PC-9 (cell line): ENCODE results near the gene PSORS1C1. TPM values are rescaled to one million over a fixed set of nuclear protein-coding genes. Genes with fewer than 3 reads are reported as not detected.

Source experiments
- BruUV-seq: library from RNA; stranded (reverse); fragments of 400-500 nt; replicated peaks from 2 replicates; lab custom pipeline; 2021; lab: Mats Ljungman, UMichigan
- CTCF ChIA-PET: fragments of 300-600 bp; sonication (Branson Sonifier 250); formaldehyde crosslinking; loops from one replicate; lab custom pipeline; 2022; ENCODE audit warnings: antibody characterized with exemption; lab: Charles Lee
- POLR2A ChIA-PET: fragments of 300-600 bp; sonication (Branson Sonifier 250); formaldehyde crosslinking; loops from one replicate; lab custom pipeline; 2022; ENCODE audit warnings: antibody characterized with exemption; ENCODE audit not compliant: unreplicated experiment; lab: Charles Lee
- DNase-seq, 2 experiments: peaks; one replicate each; pipeline versions ENCODE4 v3.0.0 to v3.0.0-alpha.2; 2015 to 2022; ENCODE audit warnings: mixed read lengths in 1 of 2
- H2AFZ ChIP-seq: fragments of 200-600 bp; sonication (generic); 2 replicates; pipeline ENCODE4 v1.8.1; 2017; ENCODE audit warnings: antibody characterized with exemption
- H3F3A ChIP-seq: fragments of 200-600 bp; sonication (generic); 2 replicates; pipeline ENCODE4 v1.8.1; 2017; ENCODE audit warnings: antibody characterized with exemption, mild to moderate bottlenecking, low read depth; ENCODE audit not compliant: insufficient read depth
- H3K27ac ChIP-seq: fragments of 200-600 bp; sonication (generic); 2 replicates; pipeline ENCODE4 v1.6.1; 2016; ENCODE audit warnings: mixed run types
- H3K27me3 ChIP-seq: fragments of 200-600 bp; sonication (generic); 2 replicates; pipeline ENCODE4 v1.6.1; 2016; ENCODE audit warnings: low read depth, mixed run types; ENCODE audit not compliant: insufficient read depth
- H3K36me3 ChIP-seq: fragments of 200-600 bp; sonication (generic); 2 replicates; pipeline ENCODE4 v1.6.1; 2016; ENCODE audit warnings: low read depth, mixed run types
- H3K4me1 ChIP-seq: fragments of 200-600 bp; sonication (generic); replicated peaks from 2 replicates; pipeline ENCODE4 v1.6.1; 2016; ENCODE audit warnings: mixed run types; ENCODE audit not compliant: insufficient read depth
- H3K4me2 ChIP-seq: fragments of 200-600 bp; sonication (generic); 2 replicates; pipeline ENCODE4 v1.6.1; 2017; ENCODE audit warnings: mixed run types
- H3K4me3 ChIP-seq: fragments of 200-600 bp; sonication (generic); 2 replicates; pipeline ENCODE4 v1.6.1; 2016; ENCODE audit warnings: mixed run types
- H3K79me2 ChIP-seq: fragments of 200-600 bp; sonication (generic); 2 replicates; pipeline ENCODE4 v1.6.1; 2017; ENCODE audit warnings: low read depth, mixed run types
- H3K9me2 ChIP-seq: fragments of 200-600 bp; sonication (generic); 2 replicates; pipeline ENCODE4 v1.8.1; 2017; ENCODE audit warnings: mild to moderate bottlenecking; ENCODE audit not compliant: insufficient read depth
- H3K9me3 ChIP-seq: fragments of 200-600 bp; sonication (generic); 2 replicates; pipeline ENCODE4 v1.8.1; 2016; ENCODE audit warnings: low read depth; ENCODE audit not compliant: insufficient read depth
- H4K20me1 ChIP-seq: fragments of 200-600 bp; sonication (generic); 2 replicates; pipeline ENCODE4 v1.8.1; 2017; ENCODE audit not compliant: insufficient read depth
- EZH2 ChIP-seq: fragments of 200-600 bp; sonication (generic); IDR thresholded peaks from 2 replicates; pipeline ENCODE4 v1.8.0; 2017; ENCODE audit warnings: antibody characterized with exemption, low read depth
- intact Hi-C: fragments of 100-400 bp; cut with micrococcal nuclease; formaldehyde crosslinking; loops from one replicate; pipeline ENCODE4 v1.10.0; 2022; ENCODE audit not compliant: unreplicated experiment
- total RNA-seq: library from RNA; stranded (reverse); gene quantifications from 2 replicates; pipeline ENCODE4 v1.2.3, GENCODE V29; 2021
- TF ChIP-seq, protein P1 (sequence below): fragments of 200-600 bp; sonication (generic); conservative IDR thresholded peaks from 2 replicates; pipeline ENCODE4 v1.6.1; 2017; ENCODE audit warnings: mixed run types, antibody characterized with exemption, mild to moderate bottlenecking, moderate library complexity

Gene PSORS1C1
- total RNA-seq, 1 experiment from 2014 or later, result 29.2 TPM

DNA sequence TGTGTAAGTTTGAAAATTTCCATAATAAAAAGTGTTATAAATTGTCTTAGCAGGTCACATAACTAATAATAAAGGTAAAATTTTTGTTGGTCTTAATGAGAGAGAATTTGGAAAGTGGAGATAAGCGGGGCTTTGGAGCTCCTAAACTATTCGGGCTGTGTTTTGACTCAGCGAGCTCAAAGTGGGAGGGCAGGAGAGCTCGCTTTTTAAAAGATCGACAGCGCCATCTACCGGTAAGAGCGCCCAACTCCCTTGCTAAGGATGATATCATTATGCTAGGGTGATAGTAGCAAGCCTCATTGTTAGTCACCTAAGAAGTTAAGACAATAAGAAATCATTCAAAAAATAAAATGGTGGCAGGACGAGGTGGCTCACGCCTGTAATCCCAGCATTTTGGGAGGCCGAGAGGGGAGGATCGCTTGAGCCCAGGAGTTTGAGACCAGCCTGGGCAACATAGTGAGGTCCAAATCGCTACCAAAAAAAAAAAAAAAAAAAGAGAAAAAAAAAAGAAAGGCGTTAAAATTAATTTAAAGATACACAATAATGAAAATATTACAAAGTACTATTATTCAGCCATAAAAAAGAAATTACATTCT, 27.0 kb upstream of the PSORS1C1 start:
- Histone ChIP-seq H3K36me3 (no peaks in the 10 kb centered on the region), H4K20me1 (no peaks in the 10 kb centered on the region), H3K27ac (0 out of 2 replicates have a peak overlapping the region, but pooled peaks have one; percentile 2), H3K4me1 (peaks cover 12% of the 10 kb centered on the region), H3K4me3 (no peak overlapping the region), H3K9me3 (no peaks in the 10 kb centered on the region), H3K27me3 (no peaks in the 10 kb centered on the region), H2AFZ (no peak overlapping the region), H3F3A (peaks cover 16% of the 10 kb centered on the region; the same call in 1 of the 2 replicates), H3K4me2 (peak overlapping the region; percentile 53), H3K9me2 (no peaks in the 10 kb centered on the region), H3K79me2 (no peaks in the 10 kb centered on the region)
- intact Hi-C loops, result loop anchor here (1.0 to 5.0 kb wide), 7 partner anchors 27 to 605 kb away; partner anchors contain the start of genes PSORS1C1 and TUBB
- ChIA-PET POLR2A (interaction anchor here (0.5 to 1.2 kb wide), 5 partner anchors 27 to 375 kb away, joined by 3 to 16 read pairs (median 7); partner anchors contain the start of genes FLOT1 and PSORS1C1), CTCF (interaction anchor here (0.6 to 2.2 kb wide), 23 partner anchors 10 to 1240 kb away, joined by 3 to 45 read pairs (median 4); partner anchors contain the start of genes DDR1, PSORS1C1 and VARS2)
- BruUV-seq, result no TSS peak
- TF ChIP-seq, protein P1, sequence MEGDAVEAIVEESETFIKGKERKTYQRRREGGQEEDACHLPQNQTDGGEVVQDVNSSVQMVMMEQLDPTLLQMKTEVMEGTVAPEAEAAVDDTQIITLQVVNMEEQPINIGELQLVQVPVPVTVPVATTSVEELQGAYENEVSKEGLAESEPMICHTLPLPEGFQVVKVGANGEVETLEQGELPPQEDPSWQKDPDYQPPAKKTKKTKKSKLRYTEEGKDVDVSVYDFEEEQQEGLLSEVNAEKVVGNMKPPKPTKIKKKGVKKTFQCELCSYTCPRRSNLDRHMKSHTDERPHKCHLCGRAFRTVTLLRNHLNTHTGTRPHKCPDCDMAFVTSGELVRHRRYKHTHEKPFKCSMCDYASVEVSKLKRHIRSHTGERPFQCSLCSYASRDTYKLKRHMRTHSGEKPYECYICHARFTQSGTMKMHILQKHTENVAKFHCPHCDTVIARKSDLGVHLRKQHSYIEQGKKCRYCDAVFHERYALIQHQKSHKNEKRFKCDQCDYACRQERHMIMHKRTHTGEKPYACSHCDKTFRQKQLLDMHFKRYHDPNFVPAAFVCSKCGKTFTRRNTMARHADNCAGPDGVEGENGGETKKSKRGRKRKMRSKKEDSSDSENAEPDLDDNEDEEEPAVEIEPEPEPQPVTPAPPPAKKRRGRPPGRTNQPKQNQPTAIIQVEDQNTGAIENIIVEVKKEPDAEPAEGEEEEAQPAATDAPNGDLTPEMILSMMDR, result peak; percentile 90
- no peak for TF ChIP-seq EZH2
- peak; percentile 80 to 89 for DNase-seq

DNA sequence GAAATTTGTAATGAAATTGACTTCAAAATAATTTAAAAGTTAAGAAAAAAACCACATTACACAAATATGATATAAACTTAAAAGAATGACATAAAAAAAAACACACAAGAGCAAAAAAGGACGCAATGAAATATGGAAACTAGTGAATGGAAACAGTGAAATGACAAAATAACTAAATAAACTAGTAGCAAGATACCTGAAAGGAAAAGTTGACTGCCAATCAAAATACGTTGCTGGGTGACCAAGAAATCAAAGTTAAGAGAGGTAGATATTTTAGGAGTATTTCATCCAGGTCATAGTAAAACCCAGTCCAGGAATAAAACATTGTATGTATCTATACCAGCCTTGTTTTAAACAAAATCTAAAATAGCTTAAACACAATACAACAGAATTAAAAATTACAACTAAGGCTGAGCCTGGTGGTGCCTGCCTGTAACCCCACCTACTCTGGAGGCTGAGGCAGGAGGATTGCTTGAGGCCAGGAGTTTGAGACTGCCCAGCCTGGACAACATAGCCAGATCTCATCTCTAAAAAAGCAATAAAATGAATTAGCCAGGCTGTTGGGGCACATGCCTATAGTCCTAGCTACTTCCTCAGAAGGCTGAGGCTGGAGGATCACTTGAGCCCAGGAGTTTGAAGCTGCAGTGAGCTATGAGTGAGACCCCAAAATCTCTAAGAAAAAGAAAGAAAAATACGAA, 24.2 kb upstream of the PSORS1C1 start:
- Histone ChIP-seq H3F3A (peaks cover 16% of the 10 kb centered on the region; the same call in 1 of the 2 replicates), H3K79me2 (no peaks in the 10 kb centered on the region), H3K4me2 (no peak overlapping the region), H3K27ac (no peak overlapping the region), H3K36me3 (no peaks in the 10 kb centered on the region), H2AFZ (no peak overlapping the region), H3K9me2 (no peaks in the 10 kb centered on the region), H4K20me1 (no peaks in the 10 kb centered on the region), H3K4me3 (no peak overlapping the region), H3K9me3 (no peaks in the 10 kb centered on the region), H3K27me3 (no peaks in the 10 kb centered on the region), H3K4me1 (peaks cover 22% of the 10 kb centered on the region)
- TF ChIP-seq EZH2, result no peak
- TF ChIP-seq, protein P1, result no peak
- intact Hi-C loops, result no loop called here
- ChIA-PET CTCF (interaction anchor here (0.7 kb wide), 1 partner anchor 594 kb away, joined by 4 read pairs; no protein-coding TSS in a partner anchor), POLR2A (no interaction called here)
- no TSS peak for BruUV-seq
- no peak for DNase-seq

DNA sequence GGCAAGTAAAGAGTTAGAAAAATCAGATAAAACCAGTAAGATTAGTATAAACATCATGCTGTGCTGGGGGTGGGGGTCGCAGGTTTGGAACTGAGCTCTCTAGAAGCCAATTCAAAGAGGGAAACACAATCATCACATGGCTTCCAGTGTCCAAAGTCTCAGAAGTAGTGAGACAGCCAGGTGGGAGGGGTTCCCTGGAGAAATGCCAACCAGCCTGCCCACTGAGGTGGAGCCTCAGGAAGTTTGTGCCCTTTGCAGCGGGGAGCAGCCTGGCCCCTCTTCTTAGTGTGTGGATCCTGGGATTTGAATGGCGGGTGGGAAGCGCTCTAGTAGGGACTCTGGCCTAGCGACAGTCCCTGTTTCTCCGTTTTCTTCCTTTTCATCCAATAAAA, 23.6 kb upstream of the PSORS1C1 start:
- H3K4me3 ChIP-seq, result no peak overlapping the region
- H3K9me3 ChIP-seq, result no peaks in the 10 kb centered on the region
- DNase-seq, result no peak
- peaks cover 22% of the 10 kb centered on the region for H3K4me1 ChIP-seq
- no peaks in the 10 kb centered on the region for H4K20me1 ChIP-seq
- BruUV-seq, result no TSS peak
- intact Hi-C loops, result no loop called here
- no peaks in the 10 kb centered on the region for H3K27me3 ChIP-seq
- H2AFZ ChIP-seq, result no peak overlapping the region
- TF ChIP-seq, protein P1, result no peak
- TF ChIP-seq EZH2, result no peak
- H3K79me2 ChIP-seq, result no peaks in the 10 kb centered on the region
- no peak overlapping the region for H3K4me2 ChIP-seq
- H3K9me2 ChIP-seq, result no peaks in the 10 kb centered on the region
- ChIA-PET CTCF (interaction anchor here (0.7 kb wide), 1 partner anchor 595 kb away, joined by 4 read pairs; no protein-coding TSS in a partner anchor), POLR2A (interaction anchor here (0.6 kb wide), 2 partner anchors 208 to 358 kb away, joined by 3 to 4 read pairs; no protein-coding TSS in a partner anchor)
- H3F3A ChIP-seq, result peaks cover 16% of the 10 kb centered on the region; the same call in 1 of the 2 replicates
- no peaks in the 10 kb centered on the region for H3K36me3 ChIP-seq
- no peak overlapping the region for H3K27ac ChIP-seq
